ENCODE data around the gene MERTK. TPM values are rescaled to one million over a fixed set of nuclear protein-coding genes. Genes with fewer than 3 reads are reported as not detected.

MERTK gene
- total RNA-seq, 1 donor from 2014 or later = 4.3 TPM

- DNase-seq (ENCODE audit: low read depth) = no peak
- no peak overlapping the region for H3K4me3 ChIP-seq (ENCODE audit: low read depth, low read length)
- no peak for TF ChIP-seq CTCF (conservative IDR thresholded peaks at IDR 0.05; ENCODE audit: low read depth, low read length)
Observed at GRCh38 chr2:111981666-111982065, 83.3 kb downstream of the MERTK start.

- no peak overlapping the region for H3K4me3 ChIP-seq (ENCODE audit: low read depth, low read length)
- no peak for TF ChIP-seq CTCF (conservative IDR thresholded peaks at IDR 0.05; ENCODE audit: low read depth, low read length)
- DNase-seq (ENCODE audit: low read depth) = no peak
Observed at GRCh38 chr2:111982822-111983221, 84.4 kb downstream of the MERTK start.

GRCh38 chr2:111983478-111984212 lies 85.2 kb downstream of the MERTK start:
- no peak for TF ChIP-seq CTCF (conservative IDR thresholded peaks at IDR 0.05; ENCODE audit: low read depth, low read length)
- H3K4me3 ChIP-seq (ENCODE audit: low read depth, low read length) = no peak overlapping the region
- no peak for DNase-seq (ENCODE audit: low read depth)

GRCh38 chr2:111984213-111984604 lies 85.8 kb downstream of the MERTK start:
- TF ChIP-seq CTCF (conservative IDR thresholded peaks at IDR 0.05; ENCODE audit: low read depth, low read length) = no peak
- no peak overlapping the region for H3K4me3 ChIP-seq (ENCODE audit: low read depth, low read length)
- no peak for DNase-seq (ENCODE audit: low read depth)

- no peak overlapping the region for H3K4me3 ChIP-seq (ENCODE audit: low read depth, low read length)
- TF ChIP-seq CTCF (conservative IDR thresholded peaks at IDR 0.05; ENCODE audit: low read depth, low read length) = no peak
- DNase-seq (ENCODE audit: low read depth) = no peak
Observed at GRCh38 chr2:111985514-111985913, 87.1 kb downstream of the MERTK start.

GRCh38 chr2:111986116-111986900 lies 87.9 kb downstream of the MERTK start:
- DNase-seq (ENCODE audit: low read depth) = no peak

More at GRCh38 chr2:111986116-111986900, 87.9 kb downstream of the MERTK start:
- H3K4me3 ChIP-seq (ENCODE audit: low read depth, low read length) = no peak overlapping the region
- no peak for TF ChIP-seq CTCF (conservative IDR thresholded peaks at IDR 0.05; ENCODE audit: low read depth, low read length)
